GM12872 (cell line): ENCODE results near the gene SERPINB6.
A peak's percentile ranks its signal among the peaks of the same experiment; 100 is the strongest.

Experiments
- CTCF ChIP-seq: IDR thresholded peaks from 3 replicates; pipeline ENCODE4 v1.5.1; 2011; ENCODE audit warnings: low read depth, mild to moderate bottlenecking, low read length, moderate library complexity; ENCODE audit not compliant: insufficient read depth

Gene SERPINB6

DNA sequence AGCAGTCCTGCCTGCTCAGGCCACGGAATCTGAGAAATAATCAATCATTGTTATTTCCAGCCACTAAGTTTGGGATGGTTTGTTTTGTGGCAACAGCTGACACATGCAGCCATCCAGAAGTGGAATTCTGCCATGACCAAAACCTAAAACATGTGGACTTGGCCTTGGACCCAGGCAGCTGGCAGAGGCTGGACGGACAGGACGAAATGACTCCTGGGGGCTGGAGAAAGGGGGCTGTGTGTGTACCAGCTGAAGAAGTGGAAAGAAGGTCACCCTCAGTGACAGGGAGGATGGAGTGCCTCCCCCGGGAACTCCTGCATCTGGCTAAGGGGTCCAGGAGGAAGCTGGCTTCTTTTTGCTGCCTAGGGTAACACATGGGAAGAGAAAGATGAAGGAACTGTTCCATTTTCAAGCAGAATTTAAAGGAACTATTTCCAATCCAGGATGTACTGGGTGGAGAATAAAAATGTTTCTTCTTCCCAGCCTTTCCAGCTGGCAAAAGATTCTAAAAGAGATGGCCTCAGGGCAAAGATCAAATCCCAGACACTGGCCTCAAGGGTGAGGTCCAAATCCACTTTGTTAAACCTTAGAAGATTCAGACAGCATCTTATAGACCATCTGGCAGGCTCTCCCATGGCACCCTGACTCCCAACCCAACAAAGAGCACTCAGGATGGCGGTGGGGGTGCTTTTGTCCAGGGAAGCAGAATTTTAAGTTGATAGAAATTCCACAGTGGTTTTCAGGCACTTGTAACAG, 14.3 kb downstream of the SERPINB6 start:
- no peak for TF ChIP-seq CTCF

- TF ChIP-seq CTCF: no peak
Measured at GRCh38 chr6:2953098-2953497, 18.3 kb downstream of the SERPINB6 start.

GRCh38 chr6:2952557-2953095, 18.7 kb downstream of the SERPINB6 start:
- TF ChIP-seq CTCF: peak; percentile 80

DNA sequence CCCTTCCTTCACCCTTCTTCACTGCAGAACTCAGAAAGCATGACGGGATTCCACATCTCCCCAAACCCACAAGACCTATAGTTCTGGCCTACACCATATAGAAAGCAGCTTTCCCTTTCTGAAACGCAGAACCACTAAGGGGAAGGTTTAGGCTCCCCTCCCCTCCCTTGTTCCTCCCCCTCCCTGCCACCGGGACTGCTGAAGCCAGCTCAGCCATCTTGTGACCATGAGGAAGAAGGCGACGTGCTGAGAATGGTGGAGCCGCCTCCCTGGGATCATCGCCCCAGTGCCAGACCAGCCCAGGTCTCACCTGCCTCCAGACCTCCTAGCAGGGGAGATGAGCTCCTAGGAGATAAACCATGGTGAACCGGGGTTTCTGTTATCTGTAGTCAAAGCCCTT, 19.6 kb downstream of the SERPINB6 start:
- no peak for TF ChIP-seq CTCF

DNA sequence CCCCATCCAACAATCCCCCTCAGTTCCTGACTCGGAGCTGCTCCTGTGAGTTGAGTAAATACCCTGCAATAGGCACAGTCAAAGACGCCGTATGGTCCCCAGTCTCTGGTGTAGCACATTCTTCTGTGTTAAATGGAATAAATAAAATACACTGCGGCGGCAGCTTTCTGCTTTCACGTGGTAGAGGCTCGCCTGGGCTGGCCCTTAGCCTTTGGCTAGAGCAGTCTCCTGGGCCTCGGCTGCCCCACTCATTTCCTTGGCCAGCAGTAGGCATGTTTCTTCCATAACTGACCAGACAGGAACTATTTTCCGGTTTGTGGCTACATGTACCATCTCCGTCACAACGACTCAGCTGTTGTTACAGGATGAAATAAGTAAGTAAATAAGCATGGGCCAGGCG, 20.7 kb downstream of the SERPINB6 start:
- TF ChIP-seq CTCF: no peak

DNA sequence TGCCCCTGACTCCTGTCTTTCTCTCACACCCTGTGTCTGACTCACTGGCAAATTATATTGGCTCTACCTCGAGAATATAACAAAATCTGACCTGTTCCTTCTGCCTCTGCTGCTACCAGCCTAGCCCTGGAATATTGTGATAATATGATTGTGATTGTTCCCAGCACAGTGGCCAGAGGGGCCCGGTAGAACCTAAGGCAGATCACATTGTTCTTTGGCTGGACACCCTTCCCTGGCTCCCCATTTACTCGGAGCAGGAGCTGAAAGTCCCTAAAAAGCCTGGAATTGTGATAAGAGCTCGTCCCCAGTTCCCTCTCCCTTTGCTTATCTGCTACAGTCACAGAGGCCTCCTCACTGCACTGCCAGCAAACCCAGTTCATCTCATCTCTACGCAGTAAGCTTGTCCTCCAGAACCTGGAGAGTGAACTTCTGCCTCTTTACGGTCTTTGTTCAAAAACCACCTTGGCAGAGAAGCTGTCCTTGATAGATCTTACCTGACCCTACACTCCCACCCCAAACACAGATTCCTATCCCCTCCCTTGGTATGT, 21.8 kb downstream of the SERPINB6 start:
- TF ChIP-seq CTCF: no peak

DNA sequence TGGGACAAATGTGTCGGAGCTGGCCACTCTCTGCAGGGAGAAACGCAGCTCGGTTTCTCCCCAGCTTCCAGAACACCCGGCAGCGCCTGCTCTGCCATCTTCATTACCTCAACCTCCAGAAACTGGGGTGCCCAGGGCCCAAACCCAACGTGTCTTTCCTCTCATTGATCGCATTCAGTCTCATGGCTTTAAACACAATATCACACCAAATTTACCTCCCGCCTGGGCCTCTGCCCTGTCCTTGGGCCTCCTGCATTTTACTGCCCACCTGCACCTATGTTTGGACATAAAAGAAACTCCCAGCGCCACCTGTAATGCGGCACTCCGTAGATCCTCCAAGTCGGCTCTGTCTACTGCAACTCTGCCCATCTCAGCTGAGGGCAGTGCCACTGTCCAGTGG, 22.2 kb downstream of the SERPINB6 start:
- no peak for TF ChIP-seq CTCF
